ENCODE measurements around the gene DLX3.

The DLX3 gene

GRCh38 chr17:49951362-49952082, 43.5 kb downstream of the DLX3 start:
- DNase-seq (ENCODE audit: low read depth), result no peak
- TF ChIP-seq CTCF (conservative IDR thresholded peaks at IDR 0.05; ENCODE audit: low read depth, low read length), result no peak
- H3K4me3 ChIP-seq (ENCODE audit: low read depth, low read length), result no peak overlapping the region

GRCh38 chr17:49949634-49950033, 45.4 kb downstream of the DLX3 start:
- TF ChIP-seq CTCF (conservative IDR thresholded peaks at IDR 0.05; ENCODE audit: low read depth, low read length), result no peak
- H3K4me3 ChIP-seq (ENCODE audit: low read depth, low read length), result no peak overlapping the region
- no peak for DNase-seq (ENCODE audit: low read depth)

GRCh38 chr17:49946964-49947584, 48.0 kb downstream of the DLX3 start:
- DNase-seq (ENCODE audit: low read depth), result no peak
- no peak overlapping the region for H3K4me3 ChIP-seq (ENCODE audit: low read depth, low read length)
- no peak for TF ChIP-seq CTCF (conservative IDR thresholded peaks at IDR 0.05; ENCODE audit: low read depth, low read length)

GRCh38 chr17:49946208-49946607, 48.8 kb downstream of the DLX3 start:
- no peak overlapping the region for H3K4me3 ChIP-seq (ENCODE audit: low read depth, low read length)
- DNase-seq (ENCODE audit: low read depth), result no peak
- no peak for TF ChIP-seq CTCF (conservative IDR thresholded peaks at IDR 0.05; ENCODE audit: low read depth, low read length)

- no peak for TF ChIP-seq CTCF (conservative IDR thresholded peaks at IDR 0.05; ENCODE audit: low read depth, low read length)
- DNase-seq (ENCODE audit: low read depth), result no peak
Observed at GRCh38 chr17:49944273-49944870, 50.7 kb downstream of the DLX3 start.

GRCh38 chr17:49942947-49943346, 52.1 kb downstream of the DLX3 start:
- no peak for TF ChIP-seq CTCF (conservative IDR thresholded peaks at IDR 0.05; ENCODE audit: low read depth, low read length)
- H3K4me3 ChIP-seq (ENCODE audit: low read depth, low read length), result no peak overlapping the region
- DNase-seq (ENCODE audit: low read depth), result no peak

More at GRCh38 chr17:49944273-49944870, 50.7 kb downstream of the DLX3 start:
- H3K4me3 ChIP-seq (ENCODE audit: low read depth, low read length), result no peak overlapping the region
